T1000 (cell line): Measurements from ENCODE around the gene DES.

Source experiments
- DNase-seq: peaks from one replicate; lab custom pipeline; 2025; ENCODE audit warnings: mixed read lengths; lab: John Stamatoyannopoulos, UW

DES gene

GRCh38 chr2:219438453-219438852, 20.3 kb downstream of the DES start:
- DNase-seq: no peak

- DNase-seq: no peak
Observed at GRCh38 chr2:219439506-219439905, 21.3 kb downstream of the DES start.

GRCh38 chr2:219440388-219441256, 22.4 kb downstream of the DES start:
- no peak for DNase-seq

GRCh38 chr2:219441451-219442255, 23.5 kb downstream of the DES start:
- DNase-seq: no peak

- no peak for DNase-seq
Observed at GRCh38 chr2:219442256-219443015, 24.3 kb downstream of the DES start.

GRCh38 chr2:219443016-219443696, 25.0 kb downstream of the DES start:
- DNase-seq: no peak

- no peak for DNase-seq
Observed at GRCh38 chr2:219443697-219444023, 25.5 kb downstream of the DES start.

- no peak for DNase-seq
Observed at GRCh38 chr2:219444566-219445091, 26.5 kb downstream of the DES start.

GRCh38 chr2:219445220-219445640, 27.1 kb downstream of the DES start:
- DNase-seq: no peak

- no peak for DNase-seq
Observed at GRCh38 chr2:219446101-219446504, 27.9 kb downstream of the DES start.

- no peak for DNase-seq
Observed at GRCh38 chr2:219446689-219447088, 28.5 kb downstream of the DES start.

- DNase-seq: no peak
Observed at GRCh38 chr2:219447242-219448098, 29.3 kb downstream of the DES start.

GRCh38 chr2:219448099-219448775, 30.1 kb downstream of the DES start:
- DNase-seq: no peak

- no peak for DNase-seq
Observed at GRCh38 chr2:219448776-219449341, 30.7 kb downstream of the DES start.

- DNase-seq: no peak
Observed at GRCh38 chr2:219449609-219450008, 31.4 kb downstream of the DES start.

- no peak for DNase-seq
Observed at GRCh38 chr2:219451661-219452360, 33.6 kb downstream of the DES start.

GRCh38 chr2:219452361-219453317, 34.5 kb downstream of the DES start:
- DNase-seq: peak; percentile 85
